Measurements from ENCODE around the gene HNRNPH1.
"Not testable (repeated sequence)": the region's sequence is repeated elsewhere in the genome, so short reads cannot be mapped to it uniquely, and the experiment has no call there.

- not testable (repeated sequence) for TF ChIP-seq ZBED4 (CRISPR knock-in tag; IDR thresholded peaks at IDR 0.05; ENCODE audit: borderline replicate concordance); ELF3 (CRISPR knock-in tag; IDR thresholded peaks at IDR 0.05)
These were observed 29.7 kb upstream of the HNRNPH1 start for GRCh38 chr5:179653135-179653534.

Data from HepG2 (cell line).